Amniotic stem cell (primary cell): ENCODE results near the gene ACADSB.

Experiments used
- DNase-seq: peaks from one replicate; lab custom pipeline; 2025; lab: John Stamatoyannopoulos, UW

Gene ACADSB

GRCh38 chr10:123004298-123004697 is 4.5 kb upstream of the ACADSB start:
- no peak for DNase-seq

- peak; percentile 4 for DNase-seq
Observed at GRCh38 chr10:123007558-123008354, 1.1 kb upstream of the ACADSB start.

- no peak for DNase-seq
Observed at GRCh38 chr10:123009105-123009820, 457 bp downstream of the ACADSB start.

- DNase-seq = no peak
Observed at GRCh38 chr10:123011987-123012386, 3.2 kb downstream of the ACADSB start.

- no peak for DNase-seq
Observed at GRCh38 chr10:123013456-123014419, 4.9 kb downstream of the ACADSB start.

GRCh38 chr10:123014772-123015171 is 6.0 kb downstream of the ACADSB start:
- DNase-seq = no peak

- DNase-seq = no peak
Observed at GRCh38 chr10:123016228-123016627, 7.4 kb downstream of the ACADSB start.

- DNase-seq = no peak
Observed at GRCh38 chr10:123017421-123018165, 8.8 kb downstream of the ACADSB start.

- DNase-seq = no peak
Observed at GRCh38 chr10:123018531-123018930, 9.7 kb downstream of the ACADSB start.

- DNase-seq = no peak
Observed at GRCh38 chr10:123019264-123019663, 10.5 kb downstream of the ACADSB start.

GRCh38 chr10:123019941-123020703 is 11.3 kb downstream of the ACADSB start:
- DNase-seq = no peak

GRCh38 chr10:123021517-123021916 is 12.7 kb downstream of the ACADSB start:
- DNase-seq = no peak

- no peak for DNase-seq
Observed at GRCh38 chr10:123024540-123024939, 15.7 kb downstream of the ACADSB start.

- no peak for DNase-seq
Observed at GRCh38 chr10:123026302-123026701, 17.5 kb downstream of the ACADSB start.

GRCh38 chr10:123027861-123028260 is 19.1 kb downstream of the ACADSB start:
- DNase-seq = no peak

GRCh38 chr10:123031124-123031523 is 22.3 kb downstream of the ACADSB start:
- no peak for DNase-seq

GRCh38 chr10:123034332-123034731 is 25.5 kb downstream of the ACADSB start:
- DNase-seq = no peak

GRCh38 chr10:123035467-123036086 is 26.8 kb downstream of the ACADSB start:
- no peak for DNase-seq

- DNase-seq = no peak
Observed at GRCh38 chr10:123038782-123039631, 30.2 kb downstream of the ACADSB start.

GRCh38 chr10:123039632-123039930 is 30.8 kb downstream of the ACADSB start:
- no peak for DNase-seq
